GM21529 (cell line): ENCODE data around the gene DBP.

Experiments
- ATAC-seq: cut with Tn5 transposase; IDR thresholded peaks from one replicate; pipeline ENCODE4 v1.9.1; 2021; ENCODE audit not compliant: unreplicated experiment

Gene DBP

GRCh38 chr19:48587387-48587786 lies 49.8 kb downstream of the DBP start:
- ATAC-seq = no peak

DNA sequence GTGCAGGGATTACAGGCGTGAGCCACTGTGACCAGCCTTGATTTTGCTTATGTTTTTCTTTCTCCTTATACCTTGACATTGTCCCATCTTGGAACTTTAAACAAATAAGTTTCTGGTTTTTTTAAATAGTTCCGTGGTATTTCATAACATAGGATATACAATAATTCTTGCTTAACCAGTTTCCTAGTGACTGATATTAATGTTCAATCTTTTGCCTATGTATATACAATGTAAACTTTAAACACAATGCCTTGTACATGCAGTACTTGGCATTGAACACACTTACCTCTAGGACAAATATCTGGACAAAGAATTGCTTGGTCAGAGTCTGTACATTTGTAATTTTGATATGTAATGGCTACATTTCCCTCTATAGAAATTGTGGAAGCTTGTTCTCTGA lies 55.0 kb downstream of the DBP start:
- ATAC-seq = no peak
